NCI-H69 (cell line): Measurements from ENCODE around the gene ABI3.
"Not testable (repeated sequence)": the region's sequence is repeated elsewhere in the genome, so short reads cannot be mapped to it uniquely, and the experiment has no call there.

ENCODE experiments used
- DNase-seq: peaks from one replicate; lab custom pipeline; 2025; lab: John Stamatoyannopoulos, UW

ABI3 gene

DNA sequence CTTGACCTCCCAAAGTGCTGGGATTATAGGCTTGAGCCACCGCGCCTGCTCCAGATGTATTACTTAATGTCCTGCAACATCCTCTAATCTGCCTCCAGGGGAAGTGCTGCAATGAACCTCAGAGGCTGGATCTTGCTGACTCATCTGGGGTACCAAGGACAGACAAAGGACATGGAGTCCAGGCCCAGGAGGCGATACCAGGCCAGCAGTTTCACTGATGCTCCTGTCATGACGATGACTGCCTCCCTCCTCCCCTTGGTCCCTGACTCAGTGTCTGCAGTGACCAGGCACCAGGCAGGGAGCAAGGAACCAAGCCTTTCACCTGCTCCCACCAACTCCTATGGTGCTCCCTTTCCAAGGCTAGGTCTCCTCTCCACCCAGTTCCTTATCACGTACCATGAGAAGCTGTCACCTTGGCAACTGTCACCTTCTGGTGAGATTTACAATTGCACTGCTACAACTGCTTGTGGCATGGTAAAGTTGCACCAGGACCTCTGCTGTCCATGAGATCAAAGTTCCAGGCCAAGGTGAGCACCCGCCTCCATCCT lies 41.7 kb downstream of the ABI3 start:
- no peak for DNase-seq

DNA sequence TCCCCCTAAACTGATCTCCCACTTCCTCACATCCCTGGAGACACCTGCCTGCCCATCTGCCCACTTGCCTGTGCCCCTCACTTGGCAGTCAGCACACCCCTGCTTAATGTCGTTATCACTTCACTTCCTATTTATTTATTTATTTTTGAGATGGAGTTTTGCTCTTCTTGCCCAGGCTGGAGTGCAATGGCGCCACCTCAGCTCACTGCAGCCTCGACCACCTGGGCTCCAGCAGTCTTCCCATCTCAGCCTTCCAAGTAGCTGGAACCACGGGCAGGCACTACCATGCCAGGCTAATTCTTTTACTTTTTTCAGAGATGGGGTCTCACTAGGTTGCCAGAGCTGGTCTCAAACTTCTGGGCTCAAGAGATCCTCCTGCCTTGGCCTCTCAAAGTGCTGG lies 43.6 kb downstream of the ABI3 start:
- DNase-seq: no peak

DNA sequence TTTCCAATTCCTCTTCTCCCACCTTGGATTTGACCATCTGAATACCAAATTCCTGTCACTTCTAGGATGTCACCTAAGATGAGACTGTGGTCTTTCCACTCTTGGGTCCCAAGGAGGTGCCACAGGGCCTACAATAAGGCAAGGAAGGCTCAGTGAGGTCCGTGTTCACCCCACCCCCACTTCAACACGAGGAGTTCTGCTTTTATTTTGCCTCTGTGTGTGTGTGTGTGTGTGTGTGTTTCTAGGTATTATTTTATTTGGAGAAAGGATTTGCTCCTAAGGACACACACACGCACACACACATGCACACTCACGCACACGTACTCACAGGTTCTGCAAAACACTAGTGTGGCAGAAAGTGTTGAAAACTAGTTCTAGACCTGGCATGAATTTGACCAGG lies 44.6 kb downstream of the ABI3 start:
- no peak for DNase-seq

DNA sequence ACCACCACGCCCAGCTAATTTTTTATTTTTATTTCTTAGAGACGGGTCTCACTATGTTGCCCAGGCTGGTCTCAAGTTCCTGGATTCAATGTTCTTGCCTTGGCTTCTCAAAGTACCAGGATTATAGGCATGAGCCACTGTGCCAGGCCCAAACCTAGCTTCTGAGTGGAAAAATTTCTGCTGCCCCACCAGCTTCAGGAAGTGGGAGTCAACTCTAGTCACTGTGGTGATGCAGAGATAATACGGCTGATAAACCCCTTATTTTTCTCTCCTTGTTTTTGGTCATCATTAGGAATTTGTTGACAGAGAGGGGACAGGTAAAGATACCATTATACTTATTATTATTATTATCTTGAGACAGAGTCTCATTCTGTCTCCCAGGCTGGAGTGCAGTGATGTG lies 47.9 kb downstream of the ABI3 start:
- DNase-seq: no peak

DNA sequence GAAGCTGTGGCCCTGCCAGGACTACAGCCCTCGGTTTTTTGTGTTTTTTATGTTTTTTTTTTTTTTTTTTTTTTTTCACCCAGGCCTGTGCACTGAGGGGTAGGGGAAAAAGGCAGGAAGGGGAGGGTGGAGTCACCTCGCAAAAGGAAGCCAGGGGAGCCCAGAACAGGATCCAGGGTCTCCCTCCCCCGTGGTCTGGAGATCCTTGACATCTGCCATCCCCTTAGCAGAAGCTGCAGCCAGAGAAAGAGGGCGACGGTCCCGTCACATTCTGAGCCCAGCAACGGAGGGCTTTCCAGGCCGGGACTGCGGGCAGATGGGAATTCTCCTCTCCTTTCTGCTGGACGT lies 49.1 kb downstream of the ABI3 start:
- DNase-seq: no peak

DNA sequence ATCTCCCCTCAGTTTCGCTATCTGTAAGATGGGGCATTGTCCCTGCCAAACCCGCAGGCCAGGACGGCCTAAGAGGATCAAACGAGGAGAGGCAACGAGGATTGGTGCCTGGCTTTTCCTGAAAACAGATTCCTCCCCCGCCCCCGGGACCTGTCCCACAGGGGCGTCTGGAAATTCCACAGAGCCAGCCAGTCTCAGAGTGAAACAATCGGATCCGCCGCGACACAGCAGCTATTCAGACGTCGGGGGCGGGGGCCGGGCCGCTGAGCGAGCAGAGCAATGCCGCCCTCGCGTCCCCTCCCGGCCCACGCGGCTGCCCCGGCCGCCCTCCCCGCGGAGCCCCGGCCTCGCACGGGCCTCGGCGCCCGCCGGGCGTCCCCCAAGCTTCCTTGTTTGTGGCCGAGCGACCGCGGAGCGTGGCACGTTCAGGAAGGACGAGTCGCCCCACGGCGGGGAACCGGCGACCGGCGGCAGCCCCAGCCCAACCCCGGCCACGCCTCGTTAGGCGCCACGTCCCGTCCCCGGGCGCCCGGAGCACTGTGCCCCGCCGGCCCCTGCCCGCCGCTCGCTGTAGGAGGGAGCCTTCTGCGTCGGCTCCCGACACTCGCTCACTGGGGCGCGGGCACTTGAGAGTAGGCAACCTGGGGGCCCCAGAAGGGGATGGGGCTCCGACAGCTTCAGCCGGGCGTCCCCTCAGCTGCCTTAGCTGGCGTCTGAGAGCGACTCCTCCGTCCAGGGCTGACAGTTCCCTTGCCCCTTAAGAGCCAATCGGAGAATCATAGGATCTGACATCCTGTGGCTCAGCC lies 49.7 kb downstream of the ABI3 start:
- DNase-seq: peak; percentile 64

DNA sequence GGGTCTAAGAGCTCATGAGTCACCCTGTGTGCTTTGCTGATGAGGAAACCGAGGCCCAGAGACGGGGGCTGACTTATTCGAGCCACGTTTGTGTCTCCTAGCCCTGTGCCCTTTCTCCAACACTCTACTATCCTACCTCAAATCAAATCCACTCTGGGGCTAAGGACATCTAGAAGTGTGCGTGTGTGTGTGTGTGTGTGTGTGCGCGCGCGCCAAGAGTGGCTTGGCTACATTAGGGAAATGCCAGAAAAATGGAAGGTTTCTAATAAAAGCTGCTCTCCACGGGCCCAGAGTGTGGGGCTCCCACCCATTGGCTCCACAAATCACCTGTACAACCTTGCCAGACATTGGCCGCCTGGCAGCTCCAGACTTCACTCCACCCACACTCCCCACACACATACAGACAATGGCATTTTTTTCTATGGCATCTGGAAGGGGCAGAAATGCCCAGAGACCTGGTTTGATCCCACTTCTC lies 50.3 kb downstream of the ABI3 start:
- no peak for DNase-seq

DNA sequence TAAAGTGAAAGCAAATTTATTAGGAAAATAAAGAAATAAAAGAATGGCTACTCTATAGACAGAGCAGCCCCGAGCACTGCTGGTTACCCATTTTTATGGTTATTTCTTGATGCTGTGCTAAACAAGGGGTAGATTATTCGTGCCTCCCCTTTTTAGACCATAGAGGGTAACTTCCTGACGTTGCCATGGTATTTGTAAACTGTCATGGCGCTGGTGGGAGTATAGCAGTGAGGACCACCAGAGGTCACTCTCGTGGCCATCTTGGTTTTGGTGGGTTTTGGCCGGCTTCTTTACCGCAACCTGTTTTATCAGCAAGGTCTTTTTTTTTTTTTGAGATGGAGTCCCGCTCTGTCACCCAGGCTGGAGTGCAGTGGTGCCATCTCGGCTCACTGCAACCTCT lies 51.0 kb downstream of the ABI3 start:
- not testable (repeated sequence) for DNase-seq

DNA sequence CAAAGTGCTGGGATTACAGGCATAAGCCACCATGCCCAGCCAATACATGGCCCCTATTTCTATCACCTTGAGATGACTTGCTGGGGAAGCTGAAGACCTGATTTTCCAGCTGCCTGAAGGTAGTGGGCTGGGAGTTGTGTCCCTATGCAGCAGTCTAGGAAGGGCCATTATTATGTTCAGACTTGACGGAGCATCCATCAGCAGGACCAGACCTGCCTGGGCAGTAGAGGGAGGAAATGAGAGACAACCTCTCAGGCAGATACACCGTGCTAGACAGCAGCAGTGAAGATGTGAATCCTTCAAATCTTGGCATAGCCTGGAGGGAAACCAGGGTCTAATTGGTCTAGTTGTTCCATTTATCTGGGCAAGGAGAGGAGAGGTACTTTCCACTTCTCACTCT lies 55.7 kb downstream of the ABI3 start:
- no peak for DNase-seq

DNA sequence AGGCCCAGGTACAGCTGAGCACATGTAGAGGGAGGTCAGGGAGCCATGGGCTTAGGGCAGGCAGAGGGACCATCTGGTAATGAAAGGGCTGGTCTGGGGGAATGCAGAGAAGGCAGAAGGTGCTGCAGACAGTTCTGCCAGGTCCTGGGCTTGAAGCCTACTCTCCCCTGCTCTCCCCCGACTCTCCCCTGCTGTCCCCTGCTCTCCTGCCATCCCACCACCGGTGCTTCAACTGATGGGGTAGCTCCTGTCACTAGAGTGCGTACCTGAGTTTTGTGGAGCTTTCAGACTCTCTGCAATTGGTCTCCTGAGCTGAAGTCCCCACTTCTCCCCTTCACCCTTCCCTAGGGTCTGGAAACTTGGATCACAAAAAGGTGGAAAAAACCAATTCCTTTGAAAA lies 57.4 kb downstream of the ABI3 start:
- no peak for DNase-seq

DNA sequence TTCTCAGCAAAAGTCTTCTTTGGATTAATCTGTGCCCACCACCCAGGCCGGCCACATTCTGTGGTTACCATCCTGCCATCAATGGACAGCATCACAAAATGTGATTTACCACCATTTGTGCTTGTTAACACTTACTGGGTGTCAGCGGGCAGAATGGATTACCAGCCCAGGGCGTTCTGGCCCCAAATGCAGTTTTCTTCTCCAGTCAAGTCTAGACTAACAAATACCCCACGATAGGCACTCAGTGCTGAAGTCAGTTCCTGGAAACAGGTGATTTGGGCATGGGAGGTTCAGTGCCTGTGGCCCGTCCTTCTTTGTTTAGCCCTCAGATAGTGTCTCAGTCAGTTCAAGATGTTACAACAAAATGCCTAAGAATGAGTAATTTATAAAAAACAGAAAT lies 58.8 kb downstream of the ABI3 start:
- no peak for DNase-seq
